ENCODE results near the gene REV3L.

GRCh38 chr6:111417946-111418345 lies 65.1 kb downstream of the REV3L start:
- TF ChIP-seq POLR2A (IDR thresholded peaks at IDR 0.05; ENCODE audit: low read depth, low read length) (no peak), TAF1 (IDR thresholded peaks at IDR 0.05; ENCODE audit: borderline replicate concordance, low read depth, low read length) (no peak)
